NT2/D1 (cell line): ENCODE measurements around the gene ARHGEF37.
"Not testable (repeated sequence)": the region's sequence is repeated elsewhere in the genome, so short reads cannot be mapped to it uniquely, and the experiment has no call there.

Source experiments
- SUZ12 ChIP-seq: IDR thresholded peaks from 2 replicates; pipeline ENCODE4 v1.6.1; 2011; ENCODE audit not compliant: insufficient read length, insufficient read depth; ENCODE audit errors: extremely low read depth
- YY1 ChIP-seq: IDR thresholded peaks from 2 replicates; pipeline ENCODE4 v1.6.1; 2011; ENCODE audit not compliant: insufficient read length, insufficient read depth
- ZNF274 ChIP-seq: IDR thresholded peaks from 2 replicates; pipeline ENCODE4 v1.6.1; 2011; ENCODE audit warnings: mild to moderate bottlenecking, low read depth, low read length

DNA sequence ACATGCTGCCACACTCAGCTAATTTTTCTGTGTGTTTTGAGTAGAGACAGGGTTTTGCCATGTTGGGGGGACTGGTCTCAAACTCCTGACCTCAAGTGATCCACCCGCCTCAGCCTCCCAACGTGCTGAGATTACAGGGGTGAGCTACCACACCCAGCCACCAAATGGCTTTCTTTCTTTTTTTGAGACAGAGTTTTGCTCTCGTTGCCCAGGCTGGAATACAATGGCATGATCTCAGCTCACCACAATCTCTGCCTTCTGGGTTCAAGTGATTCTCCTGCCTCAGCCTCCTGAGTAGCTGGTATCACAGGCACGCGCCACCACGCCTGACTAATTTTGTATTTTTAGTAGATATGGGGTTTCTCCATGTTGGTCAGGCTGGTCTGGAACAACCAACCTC lies 45.5 kb upstream of the ARHGEF37 start:
- not testable (repeated sequence) for TF ChIP-seq ZNF274, YY1, SUZ12
